GM04504 (cell line): Measurements from ENCODE around the gene STAT4.

Experiments
- DNase-seq: peaks from one replicate; pipeline ENCODE4 v3.0.0-alpha.2; 2012; ENCODE audit warnings: low read depth

Gene STAT4

DNA sequence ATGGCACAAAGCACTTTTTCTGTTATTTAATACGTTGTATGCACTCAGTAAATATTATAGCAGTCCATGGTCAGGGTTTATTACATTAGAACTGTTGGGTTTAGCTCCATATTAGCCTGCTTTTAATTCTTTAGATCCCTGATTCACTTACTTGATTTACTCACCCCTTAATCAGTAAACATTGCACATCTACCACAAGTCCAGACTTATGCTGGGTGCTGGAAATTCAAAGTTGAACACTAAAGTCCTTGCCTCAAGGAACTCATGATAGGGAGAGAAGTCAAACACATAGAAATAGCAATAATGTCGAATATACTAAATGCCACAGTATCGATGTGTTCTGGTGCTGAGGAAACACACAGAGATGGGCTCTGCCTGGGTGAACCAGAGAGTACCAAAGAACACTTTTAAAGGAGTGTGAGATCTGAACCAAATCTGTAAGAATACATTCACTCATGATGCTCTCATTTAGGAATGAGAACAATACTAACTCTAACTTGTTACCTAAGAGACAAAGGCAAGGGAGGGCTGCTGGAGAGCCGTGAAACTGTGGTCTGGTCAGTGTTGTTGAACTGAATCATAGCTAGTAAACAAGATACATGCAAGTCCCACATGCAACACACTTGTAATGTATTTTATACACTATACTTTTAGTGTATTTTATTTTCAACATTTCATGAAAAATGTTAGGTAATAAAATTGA lies 4.9 kb downstream of the STAT4 start:
- no peak for DNase-seq

- DNase-seq, result no peak
Measured at GRCh38 chr2:191144217-191144616, 6.6 kb downstream of the STAT4 start.

DNA sequence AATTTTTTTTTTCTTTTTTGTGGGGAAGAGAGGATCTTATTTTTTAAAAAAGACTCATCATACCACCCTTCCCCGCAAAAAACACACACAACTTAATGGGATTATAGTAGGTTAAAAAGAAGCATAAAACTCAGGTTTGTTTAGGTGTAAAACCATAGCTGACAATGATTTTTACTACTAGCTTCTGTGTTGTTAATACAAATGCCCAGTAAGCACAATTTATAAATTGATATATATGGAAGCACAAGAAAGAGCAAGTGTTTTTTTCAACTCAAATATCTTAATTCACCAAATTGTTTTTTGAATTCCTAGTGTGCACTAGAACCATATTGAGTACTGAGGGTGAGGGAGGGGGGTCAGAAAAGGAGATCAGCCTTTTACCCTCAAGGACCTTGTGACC lies 7.0 kb downstream of the STAT4 start:
- no peak for DNase-seq

DNA sequence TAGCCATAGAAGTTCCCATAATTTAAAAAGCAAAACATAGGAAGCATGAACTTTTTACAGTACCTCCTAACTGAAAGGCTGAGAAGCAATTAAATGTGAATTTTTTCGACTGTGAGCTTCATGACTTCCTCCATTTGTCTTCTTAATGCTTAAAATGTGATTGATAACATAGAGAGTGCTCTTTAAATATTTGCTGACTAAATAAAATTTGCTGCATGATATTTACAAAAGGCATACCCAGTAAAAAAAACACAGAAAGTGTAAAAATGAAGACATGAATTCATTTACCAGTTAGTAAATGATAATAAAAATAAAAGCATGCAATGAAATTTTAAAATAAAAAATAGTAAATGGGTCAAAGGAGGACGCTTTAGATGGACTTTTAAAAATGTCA lies 21.9 kb downstream of the STAT4 start:
- no peak for DNase-seq

- DNase-seq, result no peak
Measured at GRCh38 chr2:191128172-191128910, 22.5 kb downstream of the STAT4 start.

DNA sequence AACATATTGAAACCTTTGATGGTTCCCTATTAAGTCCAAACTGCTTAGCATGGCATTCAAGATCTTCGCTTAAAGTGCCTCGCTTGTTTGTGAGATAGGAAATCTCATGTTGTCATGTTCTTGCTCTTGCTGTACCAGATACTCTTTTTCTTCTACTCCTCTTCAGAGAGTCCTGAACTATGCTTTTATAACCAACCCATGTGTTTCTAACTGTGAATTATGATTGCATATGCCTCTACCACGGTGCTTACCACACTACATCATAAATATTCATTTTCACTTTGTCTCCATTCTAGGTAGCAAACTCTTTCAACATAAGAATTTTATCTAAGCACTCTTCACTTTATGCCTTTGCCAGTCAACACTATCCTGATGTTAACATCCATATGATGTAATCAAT lies 23.6 kb downstream of the STAT4 start:
- no peak for DNase-seq

GRCh38 chr2:191126386-191127085 lies 24.3 kb downstream of the STAT4 start:
- DNase-seq, result no peak

GRCh38 chr2:191125646-191126045 lies 25.1 kb downstream of the STAT4 start:
- no peak for DNase-seq

DNA sequence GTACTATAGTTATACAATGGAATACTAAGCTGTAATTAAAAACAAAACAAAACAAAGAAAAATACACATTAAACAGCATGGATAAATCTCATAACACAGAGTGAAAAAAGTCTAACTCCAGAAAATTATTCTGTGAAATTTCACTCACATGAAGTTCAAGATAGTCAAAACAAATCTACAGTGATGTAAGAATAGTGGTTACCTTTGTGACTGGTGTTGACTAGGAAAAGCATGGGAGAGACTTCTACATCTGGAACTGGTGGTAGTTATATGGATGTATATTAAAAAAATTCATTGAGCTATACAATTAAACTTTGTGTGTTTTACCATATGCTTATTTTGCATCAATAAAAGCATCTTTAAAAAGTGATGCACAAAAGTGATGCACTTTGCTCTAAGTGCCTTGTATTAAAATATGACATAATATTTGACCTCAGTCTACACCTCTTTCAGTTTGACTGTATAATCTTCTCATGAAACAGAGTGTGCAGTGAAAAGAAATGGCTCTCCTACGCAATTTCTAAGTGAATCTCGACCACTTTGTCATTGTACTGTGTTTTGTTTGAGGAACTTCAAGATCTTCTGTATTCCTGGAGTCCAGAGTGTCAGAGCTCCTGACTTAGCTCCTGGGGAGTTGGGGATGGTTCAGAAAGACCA lies 28.0 kb downstream of the STAT4 start:
- DNase-seq, result no peak

DNA sequence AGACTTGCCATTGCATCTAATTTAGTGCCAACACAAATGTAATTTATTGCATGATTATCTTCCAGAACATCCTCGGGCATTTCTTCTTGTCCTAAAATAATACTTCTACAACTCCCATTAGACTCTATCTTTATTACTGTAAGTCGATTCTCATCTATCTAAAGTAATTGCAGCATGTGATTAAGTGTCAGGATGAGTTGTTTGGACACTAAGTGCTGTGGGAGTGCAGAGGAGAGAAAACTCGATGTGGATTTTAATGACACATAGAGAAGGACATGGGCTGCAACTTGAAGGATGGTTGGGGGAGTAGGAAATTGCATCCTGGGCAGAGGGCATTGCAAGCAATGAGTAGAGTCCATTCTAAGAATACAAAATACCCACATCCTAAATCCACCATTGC lies 33.5 kb downstream of the STAT4 start:
- DNase-seq, result no peak

GRCh38 chr2:191115804-191116203 lies 35.0 kb downstream of the STAT4 start:
- DNase-seq, result no peak

- DNase-seq, result no peak
Measured at GRCh38 chr2:191115391-191115790, 35.4 kb downstream of the STAT4 start.

DNA sequence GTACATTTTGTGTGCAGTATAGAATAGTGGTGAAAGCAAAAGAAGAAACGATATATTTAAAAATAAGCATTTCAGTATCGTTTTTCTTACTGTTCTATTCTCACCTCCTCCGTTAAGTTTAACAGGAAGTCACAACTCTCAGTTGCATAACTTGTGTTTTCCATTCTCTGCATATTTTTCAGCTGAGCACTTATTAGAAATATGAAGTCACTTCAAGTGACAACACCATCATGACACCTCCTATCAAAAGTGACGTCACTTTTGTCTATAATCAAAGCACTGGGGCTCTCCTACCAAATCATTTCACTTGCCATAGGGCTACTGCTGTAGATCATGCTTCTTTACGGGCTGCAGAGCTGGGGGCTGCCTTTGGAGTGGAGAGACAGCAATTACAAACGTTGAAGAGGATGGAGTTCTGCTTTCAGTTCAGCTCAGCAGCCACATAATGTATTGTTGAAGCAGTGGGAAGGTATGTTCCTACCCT lies 36.3 kb downstream of the STAT4 start:
- DNase-seq, result no peak

DNA sequence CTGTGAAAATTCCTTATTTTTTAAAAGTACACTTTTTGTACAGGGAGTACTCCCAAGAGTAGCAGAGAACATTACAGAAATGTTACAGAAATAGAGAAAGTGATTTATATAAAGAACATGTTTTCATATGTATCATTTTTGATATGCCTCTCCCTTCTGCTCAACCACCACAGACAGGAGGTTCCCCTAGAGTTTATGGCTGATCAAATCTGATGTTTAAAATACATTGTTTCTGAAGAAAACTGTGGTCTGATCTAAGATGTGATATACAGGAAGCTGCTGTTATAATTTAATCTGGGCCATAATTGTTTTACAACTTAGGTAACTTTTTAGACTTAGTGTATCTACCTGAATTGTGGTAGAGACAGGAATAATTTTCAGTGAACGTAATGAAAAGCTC lies 37.0 kb downstream of the STAT4 start:
- DNase-seq, result no peak

- DNase-seq, result no peak
Measured at GRCh38 chr2:191112448-191112901, 38.3 kb downstream of the STAT4 start.

DNA sequence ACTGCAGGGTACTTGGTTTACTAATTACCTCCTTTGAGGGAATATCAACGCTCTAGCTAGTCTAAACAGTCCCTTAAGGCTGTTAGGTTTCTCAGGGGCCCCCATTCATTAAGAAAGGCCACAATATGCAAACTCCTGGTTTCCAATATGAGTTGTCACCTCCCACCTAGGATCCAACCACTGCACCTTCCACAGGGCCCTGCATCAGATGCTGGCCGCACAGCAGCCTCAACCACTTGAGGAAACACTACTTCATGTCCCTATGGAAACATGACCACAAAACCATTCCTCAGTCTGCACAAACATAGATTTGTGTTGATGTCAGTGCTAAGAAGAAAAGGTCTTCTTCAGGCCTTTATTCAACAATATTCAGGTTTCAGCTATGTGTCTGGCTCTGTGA lies 40.9 kb downstream of the STAT4 start:
- DNase-seq, result no peak

- DNase-seq, result no peak
Measured at GRCh38 chr2:191108331-191108730, 42.5 kb downstream of the STAT4 start.

DNA sequence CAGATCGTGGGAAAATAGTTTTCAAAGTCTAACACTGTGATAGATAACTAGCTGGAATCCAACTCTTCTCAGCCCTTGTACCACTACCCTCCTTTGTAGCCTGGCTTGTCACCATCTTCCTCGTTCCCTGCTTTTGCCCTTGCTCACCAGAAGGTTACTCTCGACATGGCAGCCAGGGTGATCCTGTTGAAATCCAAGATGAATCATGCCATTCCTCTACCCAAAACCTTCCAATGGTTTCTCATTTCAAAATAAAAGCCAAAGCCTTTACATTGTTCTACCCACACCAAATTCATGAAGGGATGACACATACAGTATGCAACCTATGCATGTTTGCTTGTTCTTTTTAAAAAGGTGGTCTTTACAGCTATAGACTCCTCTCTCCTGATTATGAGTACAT lies 45.7 kb downstream of the STAT4 start:
- no peak for DNase-seq

DNA sequence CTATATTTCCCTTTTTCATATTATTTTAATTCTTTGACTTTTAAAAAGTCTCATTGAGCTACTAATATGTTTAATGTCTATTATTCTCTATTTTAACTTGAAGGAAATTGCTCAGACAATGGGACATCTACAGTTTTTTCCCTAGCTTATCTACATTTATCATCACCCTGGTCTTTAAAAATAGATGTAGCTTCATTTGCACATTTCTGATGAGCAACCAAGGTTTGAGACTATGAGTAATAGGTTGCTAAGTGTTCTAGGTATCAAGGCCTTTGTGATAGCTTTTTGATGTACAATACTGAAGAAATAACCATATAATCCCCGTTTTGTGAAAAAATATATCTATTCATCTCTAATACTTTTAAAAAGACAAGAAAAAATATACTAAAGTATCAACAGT lies 47.0 kb downstream of the STAT4 start:
- DNase-seq, result no peak

GRCh38 chr2:191100216-191100615 lies 50.6 kb downstream of the STAT4 start:
- DNase-seq, result no peak

- DNase-seq, result no peak
Measured at GRCh38 chr2:191087311-191087710, 63.5 kb downstream of the STAT4 start.

DNA sequence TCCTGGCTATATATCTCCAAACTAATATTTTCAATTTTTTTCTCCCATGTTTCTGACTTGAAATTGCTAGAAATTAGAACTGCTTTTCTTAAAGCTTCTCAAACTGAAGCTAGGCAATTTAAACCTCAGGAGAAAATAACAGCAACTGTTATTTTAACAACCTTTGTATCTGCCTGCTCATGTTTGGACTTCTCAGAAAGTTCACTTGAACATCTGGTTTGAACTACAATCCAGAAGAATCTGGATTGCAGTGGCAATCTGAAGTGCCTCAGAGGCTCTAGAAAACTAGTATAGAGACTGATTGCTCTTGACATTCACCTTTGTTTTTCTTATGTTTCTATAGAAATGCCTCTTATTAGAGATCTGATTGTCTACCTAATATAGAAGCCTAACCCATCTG lies 64.1 kb downstream of the STAT4 start:
- DNase-seq, result no peak
